Coronary artery (tissue), 2 donors: ENCODE results near the gene SEPTIN8.
A peak's percentile ranks its signal among the peaks of the same experiment; 100 is the strongest.

Experiments used
- DNase-seq: peaks from one replicate; pipeline ENCODE4 v3.0.0-alpha.2; 2017; ENCODE audit warnings: low spot score
- H3K27ac ChIP-seq, 2 donors: fragments of 200-600 bp; sonication (generic); one replicate each; pipeline ENCODE4 v1.5.1; 2016 to 2019
- H3K4me3 ChIP-seq: fragments of 200-600 bp; sonication (generic); 2 replicates; pipeline ENCODE4 v1.5.1; 2016; ENCODE audit warnings: mild to moderate bottlenecking, moderate library complexity
- TF ChIP-seq, protein P1 (sequence below): fragments of 200-600 bp; sonication (generic); IDR thresholded peaks from one replicate; pipeline ENCODE4 v1.5.1; 2019; ENCODE audit warnings: antibody characterized with exemption

SEPTIN8 gene

GRCh38 chr5:132764671-132765238 is 12.3 kb downstream of the SEPTIN8 start:
- TF ChIP-seq, protein P1, sequence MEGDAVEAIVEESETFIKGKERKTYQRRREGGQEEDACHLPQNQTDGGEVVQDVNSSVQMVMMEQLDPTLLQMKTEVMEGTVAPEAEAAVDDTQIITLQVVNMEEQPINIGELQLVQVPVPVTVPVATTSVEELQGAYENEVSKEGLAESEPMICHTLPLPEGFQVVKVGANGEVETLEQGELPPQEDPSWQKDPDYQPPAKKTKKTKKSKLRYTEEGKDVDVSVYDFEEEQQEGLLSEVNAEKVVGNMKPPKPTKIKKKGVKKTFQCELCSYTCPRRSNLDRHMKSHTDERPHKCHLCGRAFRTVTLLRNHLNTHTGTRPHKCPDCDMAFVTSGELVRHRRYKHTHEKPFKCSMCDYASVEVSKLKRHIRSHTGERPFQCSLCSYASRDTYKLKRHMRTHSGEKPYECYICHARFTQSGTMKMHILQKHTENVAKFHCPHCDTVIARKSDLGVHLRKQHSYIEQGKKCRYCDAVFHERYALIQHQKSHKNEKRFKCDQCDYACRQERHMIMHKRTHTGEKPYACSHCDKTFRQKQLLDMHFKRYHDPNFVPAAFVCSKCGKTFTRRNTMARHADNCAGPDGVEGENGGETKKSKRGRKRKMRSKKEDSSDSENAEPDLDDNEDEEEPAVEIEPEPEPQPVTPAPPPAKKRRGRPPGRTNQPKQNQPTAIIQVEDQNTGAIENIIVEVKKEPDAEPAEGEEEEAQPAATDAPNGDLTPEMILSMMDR = no peak
- Histone ChIP-seq H3K4me3 (no peak overlapping the region), H3K27ac (peak overlapping the region in 1 of 2 donors; percentile 66)
- DNase-seq = no peak

- DNase-seq = no peak
- Histone ChIP-seq H3K27ac (no peak overlapping the region), H3K4me3 (no peak overlapping the region)
- TF ChIP-seq, protein P1 = no peak
Observed at GRCh38 chr5:132764051-132764450, 13.0 kb downstream of the SEPTIN8 start.

DNA sequence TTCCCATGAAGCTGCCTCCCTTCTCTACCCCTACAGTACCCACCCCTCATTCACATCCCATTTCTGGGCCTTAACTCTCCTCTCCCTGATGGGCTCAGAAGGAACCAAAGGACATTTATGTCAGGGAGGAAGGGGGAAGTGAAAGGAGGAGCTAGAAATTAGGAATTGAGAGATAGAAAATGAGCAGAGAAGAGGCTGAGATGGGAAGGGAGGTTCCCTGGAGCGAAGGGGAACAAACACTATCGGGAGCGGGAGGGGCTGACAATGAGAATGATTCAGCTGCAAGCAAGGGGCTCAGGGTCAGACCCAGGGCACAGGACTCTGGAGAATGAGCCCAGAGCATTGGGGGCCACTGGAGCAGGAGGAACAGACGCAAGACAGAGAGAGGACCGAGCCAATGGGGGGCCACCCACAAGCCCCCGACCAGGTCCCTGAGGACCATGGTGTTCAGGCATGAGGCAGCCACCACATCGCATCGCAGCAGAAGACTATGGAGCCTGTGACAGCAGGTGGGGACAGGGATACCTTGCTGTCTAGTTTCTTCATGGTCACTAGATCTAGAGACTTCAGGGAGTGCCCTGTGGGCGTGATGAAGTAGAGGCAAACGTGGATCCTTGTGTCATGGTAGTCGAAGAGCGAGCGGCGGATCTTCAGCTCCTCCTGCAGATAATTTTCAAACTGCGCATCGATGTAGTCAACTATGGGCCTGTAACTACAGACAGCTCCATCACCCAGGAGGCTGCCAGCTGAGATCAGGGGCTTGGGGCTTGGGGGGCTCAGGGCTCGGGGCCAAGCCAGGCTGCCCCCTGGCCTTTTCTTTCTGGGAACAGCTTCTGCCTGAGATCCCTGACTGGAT is 13.6 kb downstream of the SEPTIN8 start:
- TF ChIP-seq, protein P1 = no peak
- no peak for DNase-seq
- Histone ChIP-seq H3K27ac (no peak overlapping the region), H3K4me3 (no peak overlapping the region)

GRCh38 chr5:132762246-132763000 is 14.6 kb downstream of the SEPTIN8 start:
- DNase-seq = no peak
- H3K4me3 ChIP-seq = no peak overlapping the region
- no peak overlapping the region for H3K27ac ChIP-seq
- TF ChIP-seq, protein P1 = no peak

- peak; percentile 66 for DNase-seq
- TF ChIP-seq, protein P1 = no peak
Observed at GRCh38 chr5:132761321-132762240, 15.5 kb downstream of the SEPTIN8 start.

GRCh38 chr5:132760601-132761317 is 16.3 kb downstream of the SEPTIN8 start:
- peak; percentile 43 for DNase-seq
- Histone ChIP-seq H3K27ac (no peak overlapping the region), H3K4me3 (no peak overlapping the region)
- TF ChIP-seq, protein P1 = no peak

More at GRCh38 chr5:132761321-132762240, 15.5 kb downstream of the SEPTIN8 start:
- H3K27ac ChIP-seq = no peak overlapping the region
- no peak overlapping the region for H3K4me3 ChIP-seq
